ENCODE measurements around the gene LGR4.

- no peak for TF ChIP-seq POLR2AphosphoS5 (IDR thresholded peaks at IDR 0.05; ENCODE audit: low read length)
- TF ChIP-seq CTCF (IDR thresholded peaks at IDR 0.05 in 2 of 3, conservative IDR thresholded peaks at IDR 0.05 in 1 of 3; ENCODE audit: control insufficient read depth in 2 of 3, extremely low read depth in 1 of 3, insufficient read depth in 1 of 3, low read depth in 3 of 3, low read length in 3 of 3), result no peak
- TF ChIP-seq FOS (IDR thresholded peaks at IDR 0.05; ENCODE audit: borderline replicate concordance, extremely low read depth, insufficient read length), result no peak
- no peak for TF ChIP-seq MEF2A (IDR thresholded peaks at IDR 0.05; ENCODE audit: insufficient read depth, low read depth, low read length)
- no peak for TF ChIP-seq GABPA (IDR thresholded peaks at IDR 0.05; ENCODE audit: low read depth)
- TF ChIP-seq POLR2A (IDR thresholded peaks at IDR 0.05; ENCODE audit: low read depth, low read length), result no peak
- no peak for TF ChIP-seq TCF12 (IDR thresholded peaks at IDR 0.05; ENCODE audit: low read depth, low read length)
These were observed 32.5 kb downstream of the LGR4 start for GRCh38 chr11:27440090-27440489.

All from GM12878 (cell line).